Mesendoderm (in vitro differentiated cells): ENCODE data around the gene TF.

Source experiments
- DNase-seq: peaks from one replicate; pipeline ENCODE4 v3.0.0; 2013
- H2AK5ac ChIP-seq: 2 replicates; pipeline ENCODE4 v1.6.1; 2013; ENCODE audit warnings: low read length, inconsistent platforms
- H2BK120ac ChIP-seq: 2 replicates; pipeline ENCODE4 v1.6.1; 2013; ENCODE audit warnings: low read depth, mild to moderate bottlenecking, low read length, moderate library complexity, mixed read lengths
- H2BK15ac ChIP-seq: replicated peaks from 2 replicates; pipeline ENCODE4 v1.6.1; 2013; ENCODE audit warnings: low read depth, mild to moderate bottlenecking, moderate library complexity
- H2BK5ac ChIP-seq: 2 replicates; pipeline ENCODE4 v1.6.1; 2013; ENCODE audit warnings: low read length, inconsistent platforms
- H3K18ac ChIP-seq: 2 replicates; pipeline ENCODE4 v1.6.1; 2013; ENCODE audit warnings: mild to moderate bottlenecking, low read length, mixed read lengths
- H3K23ac ChIP-seq: one replicate; pipeline ENCODE4 v1.6.1; 2013; ENCODE audit warnings: low read length
- H3K27ac ChIP-seq: 2 replicates; pipeline ENCODE4 v1.5.1; 2013; ENCODE audit warnings: low read depth, mild to moderate bottlenecking, inconsistent platforms, low read length, moderate library complexity
- H3K27me3 ChIP-seq: 2 replicates; pipeline ENCODE4 v1.6.1; 2013; ENCODE audit warnings: low read length, control low read depth, mild to moderate bottlenecking, inconsistent platforms; ENCODE audit not compliant: insufficient read depth, poor library complexity
- H3K36me3 ChIP-seq: 2 replicates; pipeline ENCODE4 v1.6.1; 2013; ENCODE audit warnings: low read length, inconsistent platforms; ENCODE audit not compliant: control insufficient read depth, insufficient read depth
- H3K4ac ChIP-seq: one replicate; pipeline ENCODE4 v1.6.1; 2013; ENCODE audit warnings: low read depth, mild to moderate bottlenecking, low read length, moderate library complexity
- H3K4me1 ChIP-seq: 2 replicates; pipeline ENCODE4 v1.6.1; 2013; ENCODE audit warnings: low read depth, low read length, inconsistent platforms; ENCODE audit not compliant: control insufficient read depth
- H3K4me2 ChIP-seq: 2 replicates; pipeline ENCODE4 v1.6.1; 2013; ENCODE audit warnings: low read length
- H3K4me3 ChIP-seq: 2 replicates; pipeline ENCODE4 v1.5.1; 2013; ENCODE audit warnings: mild to moderate bottlenecking, low read length
- H3K56ac ChIP-seq: one replicate; pipeline ENCODE4 v1.6.1; 2013; ENCODE audit warnings: low read length
- H3K79me1 ChIP-seq: 2 replicates; pipeline ENCODE4 v1.6.1; 2013; ENCODE audit warnings: low read length, inconsistent platforms
- H3K79me2 ChIP-seq: 2 replicates; pipeline ENCODE4 v1.6.1; 2013; ENCODE audit warnings: mild to moderate bottlenecking, low read length; ENCODE audit not compliant: control insufficient read depth, insufficient read depth
- H3K9ac ChIP-seq: 2 replicates; pipeline ENCODE4 v1.6.1; 2013; ENCODE audit warnings: low read length, inconsistent platforms
- H4K5ac ChIP-seq: one replicate; pipeline ENCODE4 v1.6.1; 2013; ENCODE audit warnings: low read length
- H4K8ac ChIP-seq: one replicate; pipeline ENCODE4 v1.6.1; 2013; ENCODE audit warnings: low read depth, mild to moderate bottlenecking, control low read depth, low read length, moderate library complexity
- WGBS: extraction: QIAGEN DNeasy Blood & Tissue Kit; methylation state at CpG from one replicate; pipeline ENCODE4 v1.1.7; 2013; ENCODE audit warnings: low lambda C conversion rate, missing lambda C conversion rate; ENCODE audit not compliant: insufficient coverage; ENCODE audit errors: extremely low coverage; 5-methylcytosine and 5-hydroxymethylcytosine counted together

TF gene

GRCh38 chr3:133758568-133758928 is 12.4 kb downstream of the TF start:
- WGBS, result no CpG with 5 or more reads among the region's 1 CpG
- no peaks in the 10 kb centered on the region for H3K36me3 ChIP-seq
- no peak overlapping the region for H3K4ac ChIP-seq

GRCh38 chr3:133758964-133759739 is 13.0 kb downstream of the TF start:
- no peak overlapping the region for H3K4me3 ChIP-seq
- H4K8ac ChIP-seq, result no peak overlapping the region
- no peak overlapping the region for H3K4ac ChIP-seq
- H3K27ac ChIP-seq, result no peak overlapping the region
- no peaks in the 10 kb centered on the region for H3K36me3 ChIP-seq
- no peak overlapping the region for H3K9ac ChIP-seq
- no peak overlapping the region for H3K23ac ChIP-seq
- DNase-seq, result no peak
- no peaks in the 10 kb centered on the region for H3K79me2 ChIP-seq
- H3K79me1 ChIP-seq, result no peaks in the 10 kb centered on the region
- no CpG with 5 or more reads among the region's 9 CpGs for WGBS
- H2BK5ac ChIP-seq, result no peak overlapping the region
- H3K18ac ChIP-seq, result no peak overlapping the region
- H2BK120ac ChIP-seq, result no peak overlapping the region
- H3K4me1 ChIP-seq, result no peaks in the 10 kb centered on the region
- no peaks in the 10 kb centered on the region for H3K27me3 ChIP-seq
- no peak overlapping the region for H3K56ac ChIP-seq
- no peak overlapping the region for H4K5ac ChIP-seq
- H2AK5ac ChIP-seq, result no peak overlapping the region
- no peak overlapping the region for H2BK15ac ChIP-seq
- no peak overlapping the region for H3K4me2 ChIP-seq

More at GRCh38 chr3:133758568-133758928, 12.4 kb downstream of the TF start:
- Histone ChIP-seq H3K56ac (no peak overlapping the region), H3K9ac (no peak overlapping the region), H3K79me1 (no peaks in the 10 kb centered on the region), H3K18ac (no peak overlapping the region), H2BK15ac (no peak overlapping the region), H3K27ac (no peak overlapping the region), H3K23ac (no peak overlapping the region), H3K79me2 (no peaks in the 10 kb centered on the region), H2BK120ac (no peak overlapping the region), H3K4me1 (no peaks in the 10 kb centered on the region), H3K4me2 (no peak overlapping the region), H4K8ac (no peak overlapping the region), H3K27me3 (no peaks in the 10 kb centered on the region), H2BK5ac (no peak overlapping the region), H2AK5ac (no peak overlapping the region), H3K4me3 (no peak overlapping the region), H4K5ac (no peak overlapping the region)
- no peak for DNase-seq

- Histone ChIP-seq H3K36me3 (no peaks in the 10 kb centered on the region), H3K79me1 (no peaks in the 10 kb centered on the region), H3K4ac (no peak overlapping the region), H3K23ac (no peak overlapping the region), H4K8ac (no peak overlapping the region), H2BK15ac (no peak overlapping the region), H4K5ac (no peak overlapping the region), H3K27me3 (no peaks in the 10 kb centered on the region), H3K9ac (no peak overlapping the region), H3K27ac (no peak overlapping the region), H3K4me3 (no peak overlapping the region), H2BK120ac (no peak overlapping the region), H3K56ac (no peak overlapping the region), H2BK5ac (no peak overlapping the region), H3K4me2 (no peak overlapping the region), H2AK5ac (no peak overlapping the region), H3K18ac (no peak overlapping the region), H3K4me1 (no peaks in the 10 kb centered on the region), H3K79me2 (no peaks in the 10 kb centered on the region)
- no CpG with 5 or more reads among the region's 2 CpGs for WGBS
- no peak for DNase-seq
Measured at GRCh38 chr3:133759740-133760305, 13.6 kb downstream of the TF start.

DNA sequence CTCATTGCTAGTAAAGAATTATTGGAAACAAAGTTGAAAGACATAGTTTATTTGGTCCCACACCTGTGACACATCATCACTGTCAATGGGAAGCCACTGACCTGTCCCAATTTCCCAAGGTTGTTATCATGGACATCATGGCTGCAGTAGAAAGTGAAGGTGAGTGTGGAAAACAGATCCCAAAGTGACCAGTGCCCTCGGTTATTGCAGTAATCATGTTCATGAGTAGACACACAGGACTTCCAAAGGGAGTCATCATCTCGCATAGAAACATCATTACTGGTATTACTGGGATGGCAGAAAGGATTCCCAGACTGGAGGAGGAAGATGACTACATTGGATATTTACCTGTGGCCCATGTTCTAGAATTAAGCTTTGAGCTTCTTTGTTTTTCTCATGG is 14.7 kb downstream of the TF start:
- Histone ChIP-seq H3K9ac (no peak overlapping the region), H4K5ac (no peak overlapping the region), H3K4ac (no peak overlapping the region), H3K36me3 (no peaks in the 10 kb centered on the region), H3K56ac (no peak overlapping the region), H2BK5ac (no peak overlapping the region), H3K4me1 (no peaks in the 10 kb centered on the region), H3K79me2 (no peaks in the 10 kb centered on the region), H2BK15ac (no peak overlapping the region), H3K4me3 (no peak overlapping the region), H3K4me2 (no peak overlapping the region), H3K79me1 (no peaks in the 10 kb centered on the region), H2BK120ac (no peak overlapping the region), H2AK5ac (no peak overlapping the region), H4K8ac (no peak overlapping the region), H3K23ac (no peak overlapping the region), H3K27me3 (no peaks in the 10 kb centered on the region), H3K18ac (no peak overlapping the region), H3K27ac (no peak overlapping the region)
- no CpG with 5 or more reads among the region's 2 CpGs for WGBS
- no peak for DNase-seq

DNA sequence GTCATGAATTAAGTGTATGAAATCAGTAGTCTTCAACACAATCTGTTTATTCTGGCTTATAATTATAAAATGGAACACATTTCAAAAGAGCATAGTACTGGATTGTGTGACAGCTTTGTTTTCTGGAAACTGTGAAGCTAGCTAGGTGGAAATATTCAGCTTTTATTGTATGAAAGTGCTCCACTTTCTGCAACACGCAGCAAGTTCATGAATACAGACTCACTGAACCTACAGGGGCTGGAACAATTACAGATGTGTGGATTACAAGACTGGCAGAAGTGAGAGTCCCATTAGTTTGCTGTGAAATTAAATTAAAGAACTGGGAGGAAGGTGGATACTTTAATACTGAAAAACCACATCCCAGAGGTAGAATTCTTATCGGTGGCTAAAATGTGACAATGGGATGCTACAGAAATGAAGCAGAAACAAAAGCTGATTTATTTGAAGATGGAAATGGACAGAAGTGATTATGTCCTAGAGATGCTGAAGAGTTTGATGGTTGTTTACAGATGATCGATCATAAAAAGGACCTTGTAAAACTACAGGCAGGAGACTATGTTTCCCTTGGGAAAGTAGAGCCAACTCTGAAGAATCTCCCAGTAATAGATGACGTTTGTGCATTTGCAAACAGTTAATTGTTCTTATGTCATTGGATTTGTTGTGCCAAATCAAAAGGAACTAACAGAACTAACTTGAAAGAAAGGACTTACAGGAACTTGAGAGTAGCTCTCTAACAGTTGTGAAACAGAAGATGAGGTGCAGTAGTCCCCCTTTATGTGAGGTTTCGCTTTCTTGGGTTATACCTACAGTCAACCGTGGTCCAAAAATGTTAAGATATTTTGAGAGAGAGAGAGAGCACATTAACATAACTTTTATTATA is 15.7 kb downstream of the TF start:
- H3K23ac ChIP-seq, result no peak overlapping the region
- H4K5ac ChIP-seq, result no peak overlapping the region
- WGBS, result no CpG with 5 or more reads among the region's 6 CpGs

More for the DNA sequence above, 15.7 kb downstream of the TF start:
- no peak overlapping the region for H3K4me2 ChIP-seq
- H3K79me1 ChIP-seq, result no peaks in the 10 kb centered on the region
- H4K8ac ChIP-seq, result no peak overlapping the region
- H2BK5ac ChIP-seq, result no peak overlapping the region
- H3K27ac ChIP-seq, result no peak overlapping the region
- no peak overlapping the region for H3K9ac ChIP-seq
- no peak overlapping the region for H2BK120ac ChIP-seq
- no peak overlapping the region for H3K56ac ChIP-seq
- no peak for DNase-seq
- H2AK5ac ChIP-seq, result no peak overlapping the region
- H3K27me3 ChIP-seq, result no peaks in the 10 kb centered on the region
- H3K36me3 ChIP-seq, result no peaks in the 10 kb centered on the region
- H3K4me3 ChIP-seq, result no peak overlapping the region
- no peaks in the 10 kb centered on the region for H3K4me1 ChIP-seq
- no peak overlapping the region for H3K18ac ChIP-seq
- no peaks in the 10 kb centered on the region for H3K79me2 ChIP-seq
- H2BK15ac ChIP-seq, result no peak overlapping the region
- H3K4ac ChIP-seq, result no peak overlapping the region
